ENCODE measurements around the gene PARD6A.

The PARD6A gene

DNA sequence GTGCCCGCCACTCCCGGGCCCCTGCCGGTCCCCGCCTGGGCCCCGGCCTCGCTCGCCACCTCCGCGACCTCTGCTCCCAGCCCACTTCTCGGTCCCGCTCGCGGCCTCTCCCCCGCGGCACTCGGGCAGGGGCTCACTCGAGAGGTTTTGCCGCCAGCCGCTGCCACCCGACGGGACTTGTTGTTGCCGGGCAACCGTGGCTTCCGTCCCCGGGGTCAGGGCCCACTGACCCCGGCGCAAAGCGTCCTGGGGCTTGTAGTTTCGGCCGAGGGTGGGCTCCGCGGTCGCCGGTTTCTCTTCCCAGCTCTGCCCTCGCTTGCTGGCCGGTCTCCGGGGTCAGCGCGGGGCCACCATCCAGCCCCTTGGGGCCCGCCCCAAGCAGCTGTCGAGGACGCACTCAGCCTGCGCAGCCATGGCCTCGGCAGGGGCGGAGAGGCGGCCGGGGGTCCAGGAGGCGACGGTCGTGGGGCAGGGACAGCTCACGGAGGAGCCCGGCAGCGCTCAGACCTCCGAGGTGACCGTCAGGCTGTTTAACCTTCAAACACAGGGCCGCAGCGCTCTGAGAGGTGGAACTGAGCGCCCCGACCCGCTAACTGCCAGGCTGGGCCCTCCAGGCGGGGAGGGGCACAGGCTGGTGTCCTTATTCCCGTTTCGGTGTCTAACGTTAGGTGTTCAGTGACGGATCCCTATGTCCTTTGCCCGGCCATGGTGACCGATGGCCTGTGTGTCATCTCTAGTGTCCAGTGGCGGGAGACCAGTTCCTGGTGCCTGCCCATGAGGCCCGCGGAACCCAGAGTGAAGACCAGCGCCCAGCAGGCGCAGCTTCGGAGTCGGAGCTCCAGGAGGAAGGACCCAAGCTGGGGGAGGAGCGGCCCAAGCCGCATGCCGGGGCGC lies 6.0 kb downstream of the PARD6A start, which contains the start of the genes C16orf86 and ENKD1:
Gene C16orf86 (plus strand): TSS at position 256 of the 894 bp plus-strand sequence. CDS start 157 bp downstream, at position 413.
Gene ENKD1 (minus strand): TSS at position 192 of the 894 bp plus-strand sequence. CDS start 308 bp downstream, outside the sequence.
- DNase-seq (ENCODE audit: low read depth in 2 of 2) = peak; percentile 64 to 77

DNA sequence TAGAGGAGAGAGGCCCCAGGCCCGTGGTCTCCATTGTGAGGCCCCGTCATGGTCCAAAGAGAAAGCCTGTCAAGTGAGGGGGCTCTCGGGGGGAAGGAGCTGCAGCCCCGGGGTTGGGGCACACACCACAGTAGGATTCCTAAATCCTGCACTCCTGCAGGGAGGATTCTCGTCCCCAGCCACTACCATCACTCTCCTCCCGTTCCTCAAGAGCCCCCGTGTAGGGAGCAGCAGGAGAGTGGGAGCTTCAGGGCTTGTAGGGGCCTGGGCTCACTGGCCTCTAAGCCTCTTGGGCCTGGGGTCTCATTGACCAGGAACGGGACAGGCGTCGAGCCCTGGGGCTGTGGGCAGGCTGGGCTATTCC lies 6.7 kb downstream of the PARD6A start:
- DNase-seq (ENCODE audit: low read depth in 2 of 2) = no peak

DNA sequence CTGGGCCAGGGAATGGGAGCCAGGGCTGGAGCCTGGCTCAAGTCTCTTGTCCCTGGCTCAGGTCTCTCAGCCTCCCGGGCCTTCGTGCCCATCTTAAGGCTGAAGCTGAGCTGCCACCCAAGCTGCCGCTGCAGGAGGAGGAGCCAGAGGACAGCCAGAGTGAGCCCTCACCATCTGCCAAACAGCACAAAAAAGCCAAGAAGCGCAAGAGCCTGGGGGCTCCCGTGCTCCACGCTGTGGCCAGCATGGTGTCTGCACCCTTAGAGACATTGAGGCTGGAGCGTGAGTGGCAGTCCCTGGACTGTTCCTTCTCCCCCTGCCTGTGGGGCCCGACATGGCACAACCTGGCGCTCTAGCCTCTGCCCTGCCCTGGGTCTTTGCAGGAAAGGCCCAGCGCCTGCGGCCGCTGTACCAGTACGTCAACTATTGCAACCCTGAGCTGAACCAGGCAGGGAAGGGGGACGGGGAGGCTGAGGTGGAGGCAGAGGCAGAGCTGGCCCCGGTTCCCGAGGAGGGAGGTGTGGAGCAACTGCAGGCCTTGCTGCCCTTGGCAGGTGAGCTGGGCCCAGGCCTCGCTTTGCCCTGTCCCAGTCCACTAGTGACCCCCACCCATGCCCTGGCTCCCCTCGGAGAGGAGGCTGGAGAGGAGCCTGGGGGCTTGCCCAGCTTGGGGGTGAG lies 7.2 kb downstream of the PARD6A start:
- DNase-seq (ENCODE audit: low read depth in 2 of 2) = peak; percentile 77 to 80

DNA sequence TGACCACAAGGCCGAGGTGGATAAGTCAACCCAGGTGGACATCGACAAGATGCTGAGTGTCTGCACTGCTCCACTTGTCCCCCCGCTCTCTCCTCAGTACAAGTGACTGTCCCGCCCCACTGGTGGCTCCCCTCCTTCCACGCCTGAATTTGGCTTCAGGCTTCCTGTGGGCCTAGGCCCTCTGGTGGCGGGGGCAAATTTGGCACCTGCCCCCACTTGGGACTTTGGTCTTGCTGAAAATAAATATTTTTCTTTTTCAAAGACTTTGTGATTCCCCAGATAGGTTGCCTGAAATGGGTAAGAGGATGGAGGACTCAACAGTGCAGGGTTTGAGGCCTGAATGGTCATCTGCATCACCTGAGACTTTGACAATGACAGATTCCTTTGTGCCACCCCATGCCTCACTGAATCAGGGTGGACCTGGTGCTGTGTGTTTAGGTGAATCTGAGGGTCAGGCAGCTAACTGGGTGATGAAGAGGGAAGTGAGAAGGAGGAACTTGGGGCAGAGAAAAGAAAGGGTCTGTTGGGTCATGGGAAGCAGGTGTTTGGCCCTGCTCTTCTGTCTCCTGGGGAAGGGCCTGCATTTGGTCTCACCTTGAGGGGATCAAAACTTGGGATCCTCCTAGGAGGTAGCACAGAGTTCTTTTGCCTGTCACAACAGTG lies 7.9 kb downstream of the PARD6A start:
- DNase-seq (ENCODE audit: low read depth in 2 of 2) = no peak

DNA sequence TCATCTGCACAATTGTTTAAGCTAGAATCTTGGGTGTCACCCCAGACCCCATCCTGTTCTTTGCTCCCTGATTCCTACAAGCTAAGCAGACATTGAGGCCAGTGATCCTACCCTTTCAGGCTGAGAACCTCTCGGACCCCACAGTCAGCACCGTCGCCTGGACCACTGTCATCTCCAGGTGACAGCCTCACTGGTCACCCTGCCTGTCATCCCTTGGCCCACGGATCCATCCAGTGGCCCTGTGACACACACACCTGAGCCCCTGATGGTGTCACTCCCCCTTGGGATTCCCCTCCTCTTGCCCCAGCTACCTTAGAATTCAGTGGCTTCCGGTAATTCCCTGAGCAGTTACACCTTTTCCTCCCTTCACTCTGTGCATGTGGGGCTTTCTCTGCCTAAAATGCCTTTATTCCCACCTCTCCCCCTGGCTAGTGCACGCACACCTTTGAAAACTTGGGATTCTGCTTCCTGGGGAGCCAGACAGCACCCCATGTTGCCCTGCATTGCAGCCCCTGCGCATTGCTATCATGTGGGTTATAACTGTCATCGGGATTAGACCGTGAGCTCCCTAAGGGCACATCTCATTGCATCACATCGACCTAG lies 8.8 kb downstream of the PARD6A start:
- DNase-seq (ENCODE audit: low read depth in 2 of 2) = no peak

DNA sequence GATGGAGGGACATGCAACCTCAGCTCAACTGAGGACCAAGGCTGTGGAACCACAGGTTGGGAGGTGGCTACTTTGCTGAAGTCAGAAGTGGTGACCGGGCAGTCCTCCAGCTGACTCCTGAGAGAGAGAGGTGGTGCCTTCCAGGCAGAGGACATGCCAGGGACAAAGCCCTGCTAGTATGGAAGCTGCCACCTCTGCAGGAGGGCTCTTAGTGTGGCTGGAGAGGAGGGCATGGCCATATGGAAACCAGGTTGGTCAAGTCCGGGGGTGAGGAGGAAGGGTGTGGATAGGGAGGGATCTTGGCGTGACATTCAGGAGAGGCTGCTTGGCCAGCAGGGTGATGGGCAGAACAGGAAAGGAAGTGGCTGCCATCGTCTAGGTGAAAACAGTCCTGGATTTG lies 11.5 kb downstream of the PARD6A start:
- no peak for DNase-seq (ENCODE audit: low read depth in 2 of 2)

DNA sequence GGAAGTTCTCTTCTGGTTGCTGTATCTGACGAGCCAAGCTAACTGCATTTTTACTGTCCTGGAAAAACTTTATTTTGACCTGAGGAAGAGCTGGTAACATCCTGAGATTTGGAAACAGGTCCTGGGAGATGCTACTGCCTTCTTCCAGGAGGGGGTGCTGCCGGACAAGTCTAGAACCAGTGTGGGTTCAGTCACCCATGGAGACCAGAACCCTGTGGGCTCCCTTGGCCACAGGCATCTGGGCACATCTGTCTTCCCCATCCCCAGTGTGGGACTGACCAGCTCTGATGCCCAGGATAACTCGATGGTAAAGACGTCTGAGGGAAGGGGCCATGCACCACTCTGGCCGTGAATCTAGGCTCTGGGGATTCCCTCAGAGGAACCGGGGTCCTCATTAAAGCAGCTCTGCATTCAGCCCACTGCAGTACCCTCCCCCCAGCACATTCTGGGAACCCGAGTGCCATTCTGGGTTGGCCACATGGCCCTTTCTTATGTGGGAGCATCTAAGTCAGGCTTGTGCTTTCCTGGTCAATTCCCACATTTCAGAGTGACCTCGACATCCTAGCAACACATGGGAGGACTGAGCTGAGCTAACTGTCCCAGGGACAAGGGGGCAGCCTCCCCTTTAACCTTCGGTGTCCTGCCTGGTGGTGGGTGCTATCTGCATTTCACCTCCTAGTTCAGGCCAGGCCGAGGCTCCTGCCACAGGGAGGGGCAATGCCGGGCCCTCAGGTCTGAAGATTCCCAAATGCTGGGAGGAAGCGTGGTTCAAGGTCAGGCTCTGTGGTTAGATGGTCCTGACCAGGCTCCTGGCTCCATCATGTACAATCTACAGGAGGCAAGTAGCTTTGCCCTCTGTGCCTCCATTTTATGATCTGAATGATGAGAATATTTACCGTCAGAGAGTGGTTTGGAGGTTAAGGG lies 12.2 kb downstream of the PARD6A start:
- DNase-seq (ENCODE audit: low read depth in 2 of 2) = peak in 1 of 2 donors; percentile 43

DNA sequence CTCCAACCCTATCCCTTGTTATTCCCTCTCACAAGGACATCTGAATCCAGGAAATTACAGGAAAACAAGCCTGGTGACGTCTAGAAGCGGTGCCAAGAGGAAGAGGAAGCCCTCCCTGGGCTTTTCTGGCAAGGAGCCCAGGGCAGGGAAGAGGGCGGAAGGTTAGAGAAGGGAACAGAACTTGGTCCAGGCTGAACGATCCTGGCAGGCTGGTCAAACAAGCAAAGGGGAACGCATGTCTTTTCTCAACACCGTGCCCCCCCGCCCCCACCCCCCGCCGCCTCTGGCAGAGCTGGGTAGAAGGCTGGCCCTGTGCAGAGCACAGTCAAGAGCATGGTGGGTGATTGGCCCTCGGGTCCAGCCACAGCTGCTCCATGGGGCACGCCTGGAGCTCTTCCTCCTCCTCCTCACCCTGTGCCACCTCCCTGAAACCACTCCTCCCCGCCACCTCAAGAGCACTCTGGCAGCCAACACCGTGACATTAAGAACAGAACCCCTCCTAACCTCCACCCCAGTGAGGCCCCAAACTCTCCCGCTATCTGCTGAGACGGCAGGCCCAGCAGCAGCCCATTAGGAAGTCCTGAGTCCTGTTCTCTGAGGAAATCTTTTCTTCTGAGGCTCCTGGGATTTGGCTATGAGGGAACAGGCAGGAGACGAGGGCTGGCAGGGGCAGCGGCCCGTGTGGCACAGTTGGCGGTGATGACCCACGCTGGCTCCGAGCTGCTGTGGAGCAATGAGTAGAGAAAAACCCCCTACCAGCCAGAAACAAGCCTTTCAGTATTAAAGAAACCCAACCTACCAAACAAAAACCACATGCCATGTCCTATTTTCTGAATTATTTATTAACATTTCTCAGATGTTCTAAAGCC lies 13.2 kb downstream of the PARD6A start:
- DNase-seq (ENCODE audit: low read depth in 2 of 2) = no peak

DNA sequence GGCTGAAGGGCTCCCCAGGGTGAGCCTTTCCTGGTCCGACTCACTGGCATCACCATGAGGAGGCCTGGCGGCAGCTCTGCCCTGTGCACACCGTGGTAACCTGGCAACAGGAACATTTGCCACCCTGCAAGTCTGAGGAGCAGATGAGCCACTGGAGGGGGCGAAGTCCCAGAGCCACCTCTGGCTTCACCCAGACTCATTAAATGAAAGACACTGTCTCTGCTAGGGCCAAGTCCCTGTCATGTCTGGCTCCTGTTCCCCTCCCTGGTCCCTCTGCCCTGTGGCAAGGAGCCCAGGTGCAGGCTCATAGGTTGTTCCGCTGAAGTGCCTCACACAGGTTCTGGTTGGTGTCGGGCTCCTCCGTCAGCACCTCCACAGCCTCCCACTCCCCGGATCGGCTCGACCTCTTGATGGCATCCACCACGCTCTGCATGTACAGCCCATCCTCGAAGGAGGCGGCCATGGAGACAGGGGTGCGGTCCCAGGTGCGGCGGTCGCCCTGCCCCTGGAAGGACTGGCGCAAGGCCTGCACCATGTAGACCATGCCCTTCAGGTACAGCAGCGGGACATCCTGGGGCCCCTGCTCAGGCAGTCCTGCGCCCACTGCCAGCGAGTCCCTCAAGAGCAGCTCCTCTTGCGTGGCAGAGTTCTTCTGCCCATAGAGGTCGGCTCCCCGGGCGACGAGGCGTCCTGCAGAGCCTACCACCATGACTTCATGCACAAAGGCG lies 14.3 kb downstream of the PARD6A start:
- no peak for DNase-seq (ENCODE audit: low read depth in 2 of 2)

DNA sequence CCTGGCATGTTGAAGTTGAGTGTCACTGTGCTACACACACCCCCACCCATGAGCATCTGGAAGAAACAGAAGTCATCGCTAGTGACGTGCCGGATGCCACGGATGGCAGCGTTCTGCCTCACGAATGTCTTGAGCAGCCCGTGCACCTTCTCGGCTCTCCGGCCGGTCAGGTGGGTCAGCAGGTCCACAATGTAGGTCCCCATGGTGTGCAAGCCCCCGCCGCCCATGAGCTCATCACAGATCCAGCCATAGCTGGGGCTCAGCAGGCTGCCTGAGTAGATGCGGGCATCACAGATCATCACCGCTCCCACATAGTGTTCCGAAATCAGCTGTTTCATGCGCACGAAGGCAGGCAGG lies 14.8 kb downstream of the PARD6A start:
- DNase-seq (ENCODE audit: low read depth in 2 of 2) = no peak

DNA sequence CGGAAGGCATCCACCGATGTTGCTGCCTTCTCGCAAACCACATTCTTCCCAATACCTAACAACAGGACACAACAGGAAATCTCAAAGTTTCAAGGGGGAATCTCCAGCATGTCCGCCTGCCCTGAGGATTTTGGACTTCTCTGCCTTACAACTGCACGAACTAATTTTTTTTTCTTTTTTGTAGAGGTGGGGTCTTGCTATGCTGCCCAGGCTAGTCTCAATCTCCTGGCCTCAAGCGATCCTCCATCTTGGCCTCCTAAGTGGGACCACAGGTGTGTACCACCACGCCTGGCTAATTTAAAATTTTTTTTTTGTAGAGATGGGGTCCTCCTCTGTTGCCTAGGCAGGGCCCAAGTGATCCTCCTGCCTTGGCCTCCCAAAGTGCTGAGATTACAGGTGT lies 15.2 kb downstream of the PARD6A start:
- no peak for DNase-seq (ENCODE audit: low read depth in 2 of 2)

DNA sequence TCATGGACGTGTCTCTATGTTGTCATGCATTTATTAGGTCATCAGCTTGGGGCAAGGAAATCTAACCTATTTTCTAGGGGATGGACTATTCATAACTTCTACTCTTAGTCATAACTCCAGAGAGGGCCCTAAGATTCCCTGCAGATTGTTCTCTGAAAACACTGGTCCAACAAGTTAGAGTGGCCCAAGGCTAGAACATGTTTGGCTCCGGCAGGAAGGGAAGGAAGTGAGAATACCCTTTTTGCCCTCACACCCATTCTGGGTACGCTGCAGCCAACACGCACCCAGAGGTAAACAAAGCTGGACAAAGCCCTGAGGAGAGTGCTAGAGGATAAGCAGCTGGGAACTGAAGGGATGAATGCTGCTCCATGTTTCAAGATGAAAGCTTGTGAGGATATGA lies 15.8 kb downstream of the PARD6A start:
- DNase-seq (ENCODE audit: low read depth in 2 of 2) = no peak

DNA sequence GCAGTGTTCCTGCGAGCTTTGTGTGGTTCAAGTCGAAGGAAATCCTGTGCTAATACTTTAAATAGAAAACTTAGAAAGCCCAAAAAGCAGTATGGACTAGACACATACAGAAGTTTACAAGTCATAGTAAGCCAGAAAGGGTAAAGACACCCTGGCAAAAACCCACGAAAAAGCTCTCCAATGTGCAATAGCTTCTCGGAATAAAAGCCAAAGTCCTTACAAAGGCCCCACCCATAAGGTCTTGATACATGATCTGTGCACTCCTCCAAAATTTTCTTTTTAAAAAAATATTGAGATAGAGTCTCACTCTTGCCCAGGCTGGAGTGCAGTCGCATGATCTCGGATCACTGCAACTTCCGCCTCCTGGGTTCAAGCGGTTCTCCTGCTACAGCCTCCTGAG lies 16.2 kb downstream of the PARD6A start:
- no peak for DNase-seq (ENCODE audit: low read depth in 2 of 2)

DNA sequence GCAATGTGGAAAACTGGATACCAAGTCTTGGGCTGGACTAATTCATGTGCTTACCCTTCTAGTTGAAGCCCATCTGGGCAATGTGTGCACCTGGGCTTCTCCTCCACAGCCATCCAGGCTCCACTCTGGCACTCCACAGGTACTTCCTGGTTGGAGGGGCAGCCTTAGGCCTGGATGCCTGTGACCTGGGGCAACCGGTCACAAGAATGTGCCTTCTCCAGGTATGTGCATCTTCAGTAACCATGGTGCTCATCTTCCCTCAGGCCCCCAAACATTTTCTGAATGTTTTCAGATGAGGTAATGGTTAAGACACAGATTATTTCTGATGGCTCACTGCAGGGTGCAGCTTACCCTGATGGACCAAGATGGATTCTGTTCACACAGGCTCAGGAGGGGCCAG lies 17.0 kb downstream of the PARD6A start:
- DNase-seq (ENCODE audit: low read depth in 2 of 2) = no peak

DNA sequence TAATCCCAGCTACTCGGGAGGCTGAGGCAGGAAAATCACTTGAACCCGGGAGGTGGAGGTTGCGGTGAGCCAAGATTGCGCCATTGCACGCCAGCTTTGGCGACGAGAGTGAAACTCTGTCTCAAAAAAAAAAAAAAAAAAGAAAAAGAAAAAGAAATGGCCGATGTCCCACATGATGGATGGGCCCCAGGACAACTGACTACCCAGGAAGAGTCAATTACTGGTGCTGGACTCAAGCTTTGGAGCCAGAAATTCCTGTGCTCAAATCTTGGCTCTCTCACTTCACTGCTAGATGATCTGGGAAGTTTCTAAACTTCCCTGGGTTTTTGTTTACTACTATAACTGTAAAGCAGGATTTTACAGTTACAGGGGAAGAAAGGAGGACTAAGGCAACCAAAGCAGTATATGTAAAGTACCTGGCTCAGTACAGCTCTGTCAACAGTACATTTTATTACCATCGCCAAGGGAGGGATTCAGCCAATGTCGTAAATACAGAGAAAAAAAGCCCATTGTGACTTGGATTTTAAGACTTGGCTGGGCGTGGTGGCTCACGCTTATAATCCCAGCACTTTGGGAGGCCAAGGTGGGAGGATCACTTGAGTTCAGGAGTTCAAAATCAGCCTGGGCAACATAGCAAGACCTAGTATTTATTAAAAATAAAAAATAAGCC lies 17.7 kb downstream of the PARD6A start:
- DNase-seq (ENCODE audit: low read depth in 2 of 2) = no peak

DNA sequence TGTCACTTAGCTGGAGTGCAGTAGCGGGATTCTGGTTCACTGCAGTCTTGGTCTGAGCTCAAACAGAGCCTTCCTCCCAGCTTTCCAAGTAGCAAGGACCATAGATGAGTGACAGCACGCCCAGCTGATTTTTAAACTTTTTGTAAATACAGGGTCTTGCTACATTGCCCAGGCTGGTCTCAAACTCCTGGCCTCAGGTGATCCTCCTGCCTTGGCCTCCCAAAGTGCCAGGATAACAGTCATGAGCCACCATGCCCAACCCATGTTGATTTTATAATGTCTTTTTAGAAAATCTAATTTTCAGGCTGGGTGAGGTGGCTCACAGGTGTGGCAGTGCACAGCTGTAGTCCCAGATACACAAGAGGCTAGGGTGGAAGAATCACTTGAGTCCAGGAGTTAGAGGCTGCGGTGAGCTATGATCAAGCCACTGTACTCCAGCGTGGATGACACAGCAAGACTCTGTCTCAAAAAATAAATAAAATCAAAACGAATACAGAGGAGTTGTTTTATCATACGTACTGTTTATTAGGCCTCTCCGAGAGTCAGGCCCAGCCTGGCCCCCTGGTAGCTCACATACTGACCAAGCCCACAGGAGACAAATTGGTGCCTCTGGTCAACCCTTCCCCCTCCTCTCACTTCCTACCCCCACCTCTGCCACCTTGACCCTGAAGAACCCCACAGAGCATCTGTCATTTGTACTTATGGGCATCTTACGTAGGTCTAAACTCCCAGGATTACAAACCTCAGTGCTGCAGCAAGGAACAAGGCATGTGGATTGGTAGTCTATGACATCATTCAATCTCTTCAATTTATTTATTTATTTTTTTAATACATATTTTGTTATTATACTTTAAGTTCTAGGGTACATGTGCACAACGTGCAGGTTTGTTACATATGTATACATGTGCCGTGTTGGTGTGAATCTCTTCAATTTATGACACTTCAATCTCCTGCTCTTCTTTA lies 19.5 kb downstream of the PARD6A start:
- DNase-seq (ENCODE audit: low read depth in 2 of 2) = no peak

DNA sequence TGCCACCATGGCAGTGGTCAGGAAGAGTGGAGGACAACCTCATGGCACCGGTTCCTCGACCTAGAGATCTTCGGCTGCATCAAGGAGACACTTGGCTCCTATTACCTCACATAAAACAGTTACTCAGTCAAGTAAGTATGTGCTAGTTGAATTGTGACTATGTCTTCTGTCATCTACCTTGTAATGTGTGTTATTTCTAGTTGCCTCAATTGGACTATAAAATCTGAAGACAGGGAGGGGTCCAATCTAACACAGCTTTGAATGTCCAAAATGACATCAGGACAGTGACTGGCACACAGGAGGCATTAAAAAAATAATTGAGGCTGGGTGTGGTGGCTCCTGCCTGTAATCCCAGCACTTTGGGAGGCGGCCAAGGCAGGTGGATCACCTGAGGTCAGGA lies 23.0 kb downstream of the PARD6A start:
- DNase-seq (ENCODE audit: low read depth in 2 of 2) = no peak

Data from stimulated activated CD4-positive, alpha-beta T cell treated with anti-CD3 and anti-CD28 coated beads, Interleukin-15, amount 100 ng/mL, for 48 hours (primary cell).